Measurements from ENCODE around the gene UBALD2. TPM values are rescaled to one million over a fixed set of nuclear protein-coding genes. Genes with fewer than 3 reads are reported as not detected.
A peak's percentile ranks its signal among the peaks of the same experiment; 100 is the strongest.

The UBALD2 gene
- total and polyA plus RNA-seq, 2 of the 13 experiments (the other 11 are each of a cell fraction or from before 2014, with no cell fraction given): 3.3 to 89.7 TPM

DNA sequence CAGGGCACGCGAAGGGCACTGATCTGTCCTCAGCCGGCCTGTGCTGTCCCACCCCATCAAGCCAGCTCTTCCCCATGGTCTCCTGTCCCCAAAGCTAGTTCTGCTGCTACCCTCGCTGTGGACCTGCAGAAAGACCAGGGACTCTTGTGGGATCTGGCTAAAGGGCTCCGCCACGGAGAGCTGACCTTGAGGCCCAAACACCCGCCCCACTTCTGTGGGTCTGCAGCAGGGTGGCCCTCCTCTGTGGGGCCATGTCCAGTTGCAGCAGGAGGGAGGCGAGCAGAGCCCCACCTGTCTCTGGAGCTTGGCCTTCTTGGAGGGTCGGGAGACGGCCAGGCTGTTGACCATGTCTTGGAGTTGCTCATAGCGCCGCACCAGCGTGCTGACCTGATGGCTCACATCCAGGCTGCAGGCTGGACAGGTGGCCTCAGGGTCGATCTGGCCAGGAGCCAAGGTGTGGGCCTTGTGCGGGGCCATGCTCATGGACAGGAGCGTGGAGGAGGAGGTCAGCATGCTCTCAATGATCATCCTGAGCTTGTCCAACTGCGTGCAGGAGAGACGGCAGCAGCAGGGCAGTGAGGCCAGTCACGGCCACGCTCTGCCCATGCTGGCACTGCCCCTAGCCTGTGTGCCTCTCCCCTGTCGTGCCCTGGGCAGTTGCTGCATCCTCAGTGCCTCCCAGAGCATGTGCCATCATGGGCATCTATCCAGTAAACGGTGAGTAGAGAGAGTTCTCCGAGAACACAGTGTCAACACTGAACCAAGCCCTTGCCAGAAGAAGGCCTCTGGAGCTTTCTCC is 16.6 kb downstream of the UBALD2 start:
- ATAC-seq (peak; percentile 17; the same call in 2 of the 3 replicates), DNase-seq (ENCODE audit: low spot score) (no peak), FAIRE-seq (no peak)
- WGBS (ENCODE audit: low lambda C conversion rate): 49% methylated on average over 13 of the region's 23 CpGs
- no TSS peak for BruUV-seq (replicated peaks)
- Histone ChIP-seq H3K4me1 (ENCODE audit: insufficient read depth, low read length) (peaks cover 25% of the 10 kb centered on the region), H3K27ac (ENCODE audit: extremely low read length, insufficient read depth, low read length) (no peak overlapping the region), H4K20me1 (ENCODE audit: insufficient read depth, low read length) (no peaks in the 10 kb centered on the region), H3K79me2 (ENCODE audit: insufficient read depth, low read length) (no peaks in the 10 kb centered on the region), H3K4me2 (ENCODE audit: low read depth, low read length) (no peak overlapping the region), H3K9ac (ENCODE audit: insufficient read depth, low read depth, low read length) (no peak overlapping the region), H3K27me3 (ENCODE audit: control insufficient read depth in 1 of 2, insufficient read depth in 2 of 2, low read length in 2 of 2) (no peaks in the 10 kb centered on the region), H2AFZ (ENCODE audit: low read length) (no peak overlapping the region), H3K9me3 (ENCODE audit: low read length) (no peaks in the 10 kb centered on the region), H3K4me3 (replicated peaks in 1 of 3; ENCODE audit: insufficient read depth in 1 of 3, low read depth in 2 of 3, low read length in 3 of 3) (no peak overlapping the region), H3K36me3 (replicated peaks in 1 of 2; ENCODE audit: control insufficient read depth in 1 of 2, insufficient read depth in 2 of 2, low read length in 2 of 2) (no peaks in the 10 kb centered on the region)
- ChIA-PET POLR2A (no interaction called here), CTCF (ENCODE audit: low intra/inter-chr PET ratio, low total read pairs) (no interaction called here)
- intact Hi-C loops (cut with micrococcal nuclease; ENCODE audit: unreplicated experiment): no loop called here
- in situ Hi-C loops (cut with HindIII; ENCODE audit: extremely low pct_ligation_motif_present, low pct_unique_long_range_greater_than_20kb): loop anchor here (10.0 kb wide), 1 partner anchor 97 kb away; no protein-coding TSS in a partner anchor
- TF ChIP-seq HNRNPLL (IDR thresholded peaks at IDR 0.05; ENCODE audit: low read depth, low read length, poor library complexity, severe bottlenecking) (no peak), PAF1 (CRISPR knock-in tag; IDR thresholded peaks at IDR 0.05) (peak; percentile 49; the same call in 1 of the 2 replicates), ZFP91 (CRISPR knock-in tag; IDR thresholded peaks at IDR 0.05; ENCODE audit: borderline replicate concordance) (peak; percentile 14), ZNF687 (CRISPR knock-in tag; IDR thresholded peaks at IDR 0.05) (peak; percentile 61; the same call in 1 of the 2 replicates), DNMT3B (CRISPR knock-in tag; conservative IDR thresholded peaks at IDR 0.05) (no peak), NONO (IDR thresholded peaks at IDR 0.05) (no peak), NONO (CRISPR knock-in tag; conservative IDR thresholded peaks at IDR 0.05) (peak; percentile 48; the same call in 1 of the 2 replicates), HES4 (CRISPR knock-in tag; IDR thresholded peaks at IDR 0.05; ENCODE audit: borderline replicate concordance) (no peak), ZNF121 (CRISPR knock-in tag; IDR thresholded peaks at IDR 0.05) (peak; percentile 89), FOXC1 (CRISPR knock-in tag; IDR thresholded peaks at IDR 0.05; ENCODE audit: borderline replicate concordance) (0 out of 2 replicates have a peak, but pooled peaks have one; percentile 45), CTCF (CRISPR knock-in tag; IDR thresholded peaks at IDR 0.05) (peak; percentile 16; the same call in 1 of the 2 replicates), GABPB1 (CRISPR knock-in tag; IDR thresholded peaks at IDR 0.05) (peak; percentile 21; the same call in 1 of the 2 replicates), SOX6 (IDR thresholded peaks at IDR 0.05) (no peak), SOX6 (CRISPR knock-in tag; IDR thresholded peaks at IDR 0.05) (0 out of 2 replicates have a peak, but pooled peaks have one; percentile 15)
- TF ChIP-seq, protein P1, sequence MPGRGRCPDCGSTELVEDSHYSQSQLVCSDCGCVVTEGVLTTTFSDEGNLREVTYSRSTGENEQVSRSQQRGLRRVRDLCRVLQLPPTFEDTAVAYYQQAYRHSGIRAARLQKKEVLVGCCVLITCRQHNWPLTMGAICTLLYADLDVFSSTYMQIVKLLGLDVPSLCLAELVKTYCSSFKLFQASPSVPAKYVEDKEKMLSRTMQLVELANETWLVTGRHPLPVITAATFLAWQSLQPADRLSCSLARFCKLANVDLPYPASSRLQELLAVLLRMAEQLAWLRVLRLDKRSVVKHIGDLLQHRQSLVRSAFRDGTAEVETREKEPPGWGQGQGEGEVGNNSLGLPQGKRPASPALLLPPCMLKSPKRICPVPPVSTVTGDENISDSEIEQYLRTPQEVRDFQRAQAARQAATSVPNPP (CRISPR knock-in tag; IDR thresholded peaks at IDR 0.05): no peak

Data from HepG2 (cell line).